ENCODE results near the gene CCL25. TPM values are rescaled to one million over a fixed set of nuclear protein-coding genes. Genes with fewer than 3 reads are reported as not detected.

Gene CCL25
- total and polyA plus RNA-seq, 2 of the 4 experiments (the other 2 are of a cell fraction): not detected

DNA sequence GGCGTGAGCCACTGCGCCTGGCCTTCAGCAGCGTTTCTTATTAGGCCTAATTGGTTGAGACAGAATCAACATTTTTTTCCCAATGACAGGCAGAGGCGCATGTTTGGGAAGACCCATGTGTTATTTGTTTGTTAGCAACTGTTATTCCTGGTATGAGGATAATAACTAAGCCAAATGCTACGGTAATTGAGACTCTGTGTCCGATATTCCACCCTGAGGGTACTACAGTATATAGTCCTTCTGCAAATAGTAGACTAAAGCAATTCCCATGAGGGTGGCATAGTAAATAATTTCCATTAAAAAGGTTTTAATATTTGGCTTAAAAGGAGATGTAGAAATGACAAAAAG, 18.4 kb upstream of the CCL25 start:
- no CpG with 5 or more reads among the region's 6 CpGs for WGBS, 2 experiments (ENCODE audit: extremely low coverage in 2 of 2, insufficient read length in 1 of 2)
- H3K18ac ChIP-seq (ENCODE audit: low read depth, low read length): no peak overlapping the region
- no peak overlapping the region for H4K91ac ChIP-seq (ENCODE audit: insufficient read depth, low read depth, low read length)
- no peak overlapping the region for H2AFZ ChIP-seq (replicated peaks; ENCODE audit: low read length, poor library complexity)
- TF ChIP-seq MXI1 (IDR thresholded peaks at IDR 0.05; ENCODE audit: borderline replicate concordance, low read depth, low read length): no peak
- TF ChIP-seq RCOR1 (IDR thresholded peaks at IDR 0.05; ENCODE audit: insufficient replicate concordance, low read length): no peak
- TF ChIP-seq, protein P1, sequence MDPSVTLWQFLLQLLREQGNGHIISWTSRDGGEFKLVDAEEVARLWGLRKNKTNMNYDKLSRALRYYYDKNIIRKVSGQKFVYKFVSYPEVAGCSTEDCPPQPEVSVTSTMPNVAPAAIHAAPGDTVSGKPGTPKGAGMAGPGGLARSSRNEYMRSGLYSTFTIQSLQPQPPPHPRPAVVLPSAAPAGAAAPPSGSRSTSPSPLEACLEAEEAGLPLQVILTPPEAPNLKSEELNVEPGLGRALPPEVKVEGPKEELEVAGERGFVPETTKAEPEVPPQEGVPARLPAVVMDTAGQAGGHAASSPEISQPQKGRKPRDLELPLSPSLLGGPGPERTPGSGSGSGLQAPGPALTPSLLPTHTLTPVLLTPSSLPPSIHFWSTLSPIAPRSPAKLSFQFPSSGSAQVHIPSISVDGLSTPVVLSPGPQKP (IDR thresholded peaks at IDR 0.05; ENCODE audit: borderline replicate concordance, low read depth, low read length): no peak
- H4K8ac ChIP-seq (ENCODE audit: low read depth in 2 of 2, low read length in 2 of 2): no peak overlapping the region
- no peak overlapping the region for H3K9ac ChIP-seq (ENCODE audit: low read depth, low read length)
- dilution Hi-C loops (cut with HindIII; ENCODE audit: low sequenced_read_pairs, unreplicated experiment) (no loop called here), intact Hi-C loops (cut with micrococcal nuclease) (no loop called here), in situ Hi-C loops (cut with MboI; ENCODE audit: low sequenced_read_pairs) (no loop called here)
- no peaks in the 10 kb centered on the region for H3K79me1 ChIP-seq (ENCODE audit: low read depth in 1 of 2, low read length in 2 of 2)
- ATAC-seq (ENCODE audit: low read depth) (no peak), DNase-seq (no peak)
- H4K20me1 ChIP-seq (ENCODE audit: insufficient read depth, low read length): no peaks in the 10 kb centered on the region
- ChIA-PET CTCF (no interaction called here), POLR2A (ENCODE audit: unreplicated experiment) (no interaction called here)
- H2AK5ac ChIP-seq (ENCODE audit: low read depth, low read length): no peak overlapping the region
- H3K4me2 ChIP-seq (ENCODE audit: low read depth, low read length): no peak overlapping the region
- no peak overlapping the region for H2BK15ac ChIP-seq (ENCODE audit: low read depth, low read length)
- H3K23ac ChIP-seq (ENCODE audit: low read depth, low read length): no peak overlapping the region
- H3K27me3 ChIP-seq (ENCODE audit: control insufficient read depth, insufficient read depth, low read length): peaks cover 12% of the 10 kb centered on the region; the same call in 1 of the 2 replicates
- no peak overlapping the region for H2AK9ac ChIP-seq (replicated peaks; ENCODE audit: low read depth, low read length, poor library complexity)
- no peak overlapping the region for H3K27ac ChIP-seq (ENCODE audit: insufficient read depth, low read length)
- no TSS peak for BruUV-seq (replicated peaks)
- H3K36me3 ChIP-seq (ENCODE audit: control insufficient read depth, insufficient read depth, low read length): no peaks in the 10 kb centered on the region
- no peak overlapping the region for H3K4ac ChIP-seq (ENCODE audit: low read depth, low read length)
- no peaks in the 10 kb centered on the region; the same call in 1 of the 2 replicates for H3K4me1 ChIP-seq (ENCODE audit: control insufficient read depth, insufficient read depth, low read length)
- H2BK120ac ChIP-seq (ENCODE audit: low read depth, low read length): no peak overlapping the region
- no peak overlapping the region for H3K14ac ChIP-seq (replicated peaks; ENCODE audit: low read depth, low read length)
- no peak overlapping the region for H3K56ac ChIP-seq (ENCODE audit: extremely low read depth, insufficient read depth, low read length)
- no peak overlapping the region for H2BK5ac ChIP-seq (ENCODE audit: low read depth, low read length, poor library complexity, severe bottlenecking)
- H4K5ac ChIP-seq (ENCODE audit: low read depth, low read length): no peak overlapping the region
- H2BK20ac ChIP-seq (ENCODE audit: low read depth, low read length): no peak overlapping the region
- H3K4me3 ChIP-seq (ENCODE audit: insufficient read depth, low read depth, low read length): no peak overlapping the region
- no peaks in the 10 kb centered on the region for H3K9me1 ChIP-seq (ENCODE audit: insufficient read depth, low read length)
- no peaks in the 10 kb centered on the region for H3K9me3 ChIP-seq (ENCODE audit: control insufficient read depth, insufficient read depth, low read length)
